ENCODE data around the gene PIP5K1A. TPM values are rescaled to one million over a fixed set of nuclear protein-coding genes. Genes with fewer than 3 reads are reported as not detected.

PIP5K1A gene
- total and polyA plus RNA-seq, 12 donors = 28.8 to 61.7 (median 46.5) TPM

GRCh38 chr1:151292207-151293030, 94.1 kb downstream of the PIP5K1A start:
- no peak for TF ChIP-seq POLR2A (IDR thresholded peaks at IDR 0.05)
- TF ChIP-seq CTCF (IDR thresholded peaks at IDR 0.05) = peak in 1 of 6 experiments; percentile 17
- 82 to 85% (median 83%) methylated on average over 11 to 13 of the region's 13 CpGs for WGBS, 4 donors
- Histone ChIP-seq H3K27ac (no peak overlapping the region), H3K27me3 (no peaks in the 10 kb centered on the region), H3K36me3 (replicated peaks in 1 of 2) (peaks cover 0 to 94% of the 10 kb centered on the region in 2 donors), H3K9me3 (replicated peaks in 1 of 3) (no peaks in the 10 kb centered on the region), H3K4me3 (no peak overlapping the region), H3K4me1 (replicated peaks in 1 of 2) (no peaks in the 10 kb centered on the region)
- intact Hi-C loops (cut with DNase I) = no loop called here
- no peak for DNase-seq

- TF ChIP-seq POLR2A (IDR thresholded peaks at IDR 0.05) (no peak), CTCF (IDR thresholded peaks at IDR 0.05) (no peak)
- intact Hi-C loops (cut with DNase I) = no loop called here
- Histone ChIP-seq H3K9me3 (replicated peaks in 1 of 3) (no peaks in the 10 kb centered on the region), H3K27ac (no peak overlapping the region), H3K4me3 (no peak overlapping the region), H3K36me3 (replicated peaks in 1 of 2) (peaks cover 0 to 94% of the 10 kb centered on the region in 2 donors), H3K4me1 (replicated peaks in 1 of 2) (no peaks in the 10 kb centered on the region), H3K27me3 (no peaks in the 10 kb centered on the region)
- WGBS, 4 donors = 78 to 89% (median 86%) methylated on average over 6 of the region's 6 CpGs
- no peak for DNase-seq
These were observed 94.7 kb downstream of the PIP5K1A start for GRCh38 chr1:151293093-151293492.

- H3K36me3 ChIP-seq (replicated peaks in 1 of 2) = peaks cover 0 to 94% of the 10 kb centered on the region in 2 donors
- no peak for TF ChIP-seq CTCF (IDR thresholded peaks at IDR 0.05)
- no peak for TF ChIP-seq POLR2A (IDR thresholded peaks at IDR 0.05)
- intact Hi-C loops (cut with DNase I) = loop anchor here in 1 of 2 donors (5.0 kb wide), 1 partner anchor 47 kb away; no protein-coding TSS in a partner anchor
- H3K27ac ChIP-seq = no peak overlapping the region
- no peaks in the 10 kb centered on the region for H3K27me3 ChIP-seq
- H3K4me3 ChIP-seq = no peak overlapping the region
- no peaks in the 10 kb centered on the region for H3K4me1 ChIP-seq (replicated peaks in 1 of 2)
- WGBS, 4 donors = 86 to 97% (median 87%) methylated on average over 2 of the region's 2 CpGs
- no peak for DNase-seq
- H3K9me3 ChIP-seq (replicated peaks in 1 of 3) = no peaks in the 10 kb centered on the region
These were observed 96.5 kb downstream of the PIP5K1A start for GRCh38 chr1:151294742-151295462.

Other genes starting within 250 kb of the PIP5K1A start
- 100 to 1,000 TPM; 289 to 682 (median 496) TPM for gene CERS2, start 223.7 kb upstream of the PIP5K1A start, total RNA-seq
- gene CERS2, start 223.7 kb upstream of the PIP5K1A start, polyA plus RNA-seq = 100 to 1,000 TPM; 482 to 547 (median 520) TPM
- gene ANXA9, start 216.3 kb upstream of the PIP5K1A start, total RNA-seq = 1 to 10 TPM in 2 of 9 donors, under 1 TPM in 7; 0.22 to 3.2 (median 0.50) TPM
- gene ANXA9, start 216.3 kb upstream of the PIP5K1A start, polyA plus RNA-seq = under 1 TPM; 0.18 to 0.56 (median 0.40) TPM
- 10 to 100 TPM; 13.3 to 37.5 (median 32.7) TPM for gene MINDY1, start 191.7 kb upstream of the PIP5K1A start, total RNA-seq
- gene MINDY1, start 191.7 kb upstream of the PIP5K1A start, polyA plus RNA-seq = 10 to 100 TPM in 2 of 3 donors, 1 to 10 TPM in 1; 6.0 to 12.5 (median 12.5) TPM
- gene PRUNE1, start 190.1 kb upstream of the PIP5K1A start, total RNA-seq = 10 to 100 TPM; 12.3 to 25.7 (median 20.0) TPM
- 10 to 100 TPM; 10.2 to 16.1 (median 10.9) TPM for gene PRUNE1, start 190.1 kb upstream of the PIP5K1A start, polyA plus RNA-seq
- 1 to 10 TPM in 1 of 9 donors, under 1 TPM in 5, not detected in 3; 0.11 to 2.4 (median 0.27) TPM for gene BNIPL, start 162.0 kb upstream of the PIP5K1A start, total RNA-seq
- gene BNIPL, start 162.0 kb upstream of the PIP5K1A start, polyA plus RNA-seq = 1 to 10 TPM in 1 of 3 donors, under 1 TPM in 2; 0.05 to 1.4 (median 0.24) TPM
- gene C1orf56, start 150.8 kb upstream of the PIP5K1A start, total RNA-seq = 10 to 100 TPM in 7 of 9 donors, 1 to 10 TPM in 2; 3.9 to 29.7 (median 13.9) TPM
- 10 to 100 TPM in 1 of 3 donors, 1 to 10 TPM in 2; 8.3 to 10.3 (median 8.3) TPM for gene C1orf56, start 150.8 kb upstream of the PIP5K1A start, polyA plus RNA-seq
- 100 to 1,000 TPM in 3 of 9 donors, 10 to 100 TPM in 6; 53.6 to 125 (median 88.2) TPM for gene CDC42SE1, start 138.9 kb upstream of the PIP5K1A start, total RNA-seq
- 10 to 100 TPM; 45.5 to 85.8 (median 55.8) TPM for gene CDC42SE1, start 138.9 kb upstream of the PIP5K1A start, polyA plus RNA-seq
- gene MLLT11, start 138.2 kb upstream of the PIP5K1A start, total RNA-seq = 10 to 100 TPM in 2 of 9 donors, 1 to 10 TPM in 7; 1.6 to 31.9 (median 3.7) TPM
- 10 to 100 TPM in 1 of 3 donors, 1 to 10 TPM in 2; 4.3 to 17.4 (median 9.0) TPM for gene MLLT11, start 138.2 kb upstream of the PIP5K1A start, polyA plus RNA-seq
- 10 to 100 TPM in 8 of 9 donors, 1 to 10 TPM in 1; 8.5 to 37.1 (median 12.1) TPM for gene GABPB2, start 127.8 kb upstream of the PIP5K1A start, total RNA-seq
- gene GABPB2, start 127.8 kb upstream of the PIP5K1A start, polyA plus RNA-seq = 10 to 100 TPM in 2 of 3 donors, 1 to 10 TPM in 1; 8.3 to 15.3 (median 11.8) TPM
- gene SEMA6C, start 51.9 kb upstream of the PIP5K1A start, total RNA-seq = 1 to 10 TPM in 8 of 9 donors, under 1 TPM in 1; 0.66 to 7.1 (median 3.6) TPM
- 10 to 100 TPM in 2 of 3 donors, under 1 TPM in 1; 0.88 to 40.5 (median 14.9) TPM for gene SEMA6C, start 51.9 kb upstream of the PIP5K1A start, polyA plus RNA-seq
- 10 to 100 TPM in 3 of 9 donors, 1 to 10 TPM in 6; 1.4 to 18.3 (median 6.4) TPM for gene TNFAIP8L2, start 41.9 kb upstream of the PIP5K1A start, total RNA-seq
- 10 to 100 TPM in 2 of 3 donors, 1 to 10 TPM in 1; 3.3 to 19.9 (median 15.2) TPM for gene TNFAIP8L2, start 41.9 kb upstream of the PIP5K1A start, polyA plus RNA-seq
- gene LYSMD1, start 32.6 kb upstream of the PIP5K1A start, total RNA-seq = 10 to 100 TPM in 7 of 9 donors, 1 to 10 TPM in 2; 7.9 to 21.5 (median 14.6) TPM
- gene LYSMD1, start 32.6 kb upstream of the PIP5K1A start, polyA plus RNA-seq = 10 to 100 TPM in 1 of 3 donors, 1 to 10 TPM in 2; 4.4 to 12.8 (median 9.1) TPM
- gene SCNM1, start 32.4 kb upstream of the PIP5K1A start, total RNA-seq = 10 to 100 TPM; 16.4 to 51.7 (median 33.0) TPM
- 10 to 100 TPM; 47.2 to 89.0 (median 83.2) TPM for gene SCNM1, start 32.4 kb upstream of the PIP5K1A start, polyA plus RNA-seq
- gene TMOD4, start 22.6 kb upstream of the PIP5K1A start, total RNA-seq = 1 to 10 TPM in 1 of 9 donors, under 1 TPM in 2, not detected in 6; 0.28 to 1.2 (median 0.60) TPM
- under 1 TPM in 2 of 3 donors, not detected in 1; 0.84 to 0.88 TPM for gene TMOD4, start 22.6 kb upstream of the PIP5K1A start, polyA plus RNA-seq
- 10 to 100 TPM; 30.0 to 57.1 (median 39.1) TPM for gene VPS72, start 8.4 kb upstream of the PIP5K1A start, total RNA-seq
- gene VPS72, start 8.4 kb upstream of the PIP5K1A start, polyA plus RNA-seq = 10 to 100 TPM; 33.1 to 54.4 (median 41.3) TPM
- gene PSMD4, start 56.2 kb downstream of the PIP5K1A start, total RNA-seq = 100 to 1,000 TPM in 8 of 9 donors, 10 to 100 TPM in 1; 99.5 to 380 (median 144) TPM
- 100 to 1,000 TPM; 200 to 323 (median 250) TPM for gene PSMD4, start 56.2 kb downstream of the PIP5K1A start, polyA plus RNA-seq
- gene ZNF687, start 83.7 kb downstream of the PIP5K1A start, total RNA-seq = 10 to 100 TPM; 11.1 to 38.3 (median 32.4) TPM
- 10 to 100 TPM in 1 of 3 donors, 1 to 10 TPM in 2; 7.5 to 18.5 (median 9.5) TPM for gene ZNF687, start 83.7 kb downstream of the PIP5K1A start, polyA plus RNA-seq
- 10 to 100 TPM; 57.7 to 83.5 (median 66.3) TPM for gene PI4KB, start 128.9 kb downstream of the PIP5K1A start, total RNA-seq
- 10 to 100 TPM; 30.8 to 56.6 (median 37.6) TPM for gene PI4KB, start 128.9 kb downstream of the PIP5K1A start, polyA plus RNA-seq
- gene RFX5, start 148.7 kb downstream of the PIP5K1A start, total RNA-seq = 10 to 100 TPM; 37.2 to 82.5 (median 57.1) TPM
- 10 to 100 TPM; 22.6 to 38.0 (median 37.9) TPM for gene RFX5, start 148.7 kb downstream of the PIP5K1A start, polyA plus RNA-seq
- gene SELENBP1, start 174.2 kb downstream of the PIP5K1A start, total RNA-seq = 10 to 100 TPM; 13.3 to 41.6 (median 34.7) TPM
- 10 to 100 TPM; 11.0 to 61.8 (median 32.3) TPM for gene SELENBP1, start 174.2 kb downstream of the PIP5K1A start, polyA plus RNA-seq
- 100 to 1,000 TPM; 204 to 634 (median 299) TPM for gene PSMB4, start 201.0 kb downstream of the PIP5K1A start, total RNA-seq
- 100 to 1,000 TPM; 364 to 544 (median 406) TPM for gene PSMB4, start 201.0 kb downstream of the PIP5K1A start, polyA plus RNA-seq

Data from adrenal gland (tissue), 12 donors.